DMS114 treated with DMSO at 0.1 percent for 48 hours (cell line): Measurements from ENCODE around the gene EPS15.
"Not testable (repeated sequence)": the region's sequence is repeated elsewhere in the genome, so short reads cannot be mapped to it uniquely, and the experiment has no call there.

ENCODE experiments used
- DNase-seq: peaks from one replicate; lab custom pipeline; 2025; ENCODE audit not compliant: unreplicated experiment; lab: John Stamatoyannopoulos, UW

Gene EPS15

DNA sequence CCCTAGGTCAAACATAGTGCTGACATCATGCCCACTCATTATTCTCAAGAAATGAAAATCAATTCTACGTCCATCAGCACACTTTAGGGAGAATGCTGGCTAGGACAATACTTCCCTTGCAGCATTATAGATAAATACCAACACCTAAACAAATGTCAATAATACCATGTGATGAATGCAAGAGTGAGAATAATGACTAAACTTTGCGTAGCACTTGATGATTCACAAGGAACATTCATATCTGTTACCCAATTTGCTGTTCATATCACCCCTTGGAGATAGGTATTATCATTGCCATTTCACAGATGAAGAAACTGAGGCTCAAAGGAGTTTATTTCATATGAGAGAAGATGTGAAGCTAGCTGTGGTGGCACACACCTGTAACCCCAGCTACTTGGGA, 24.8 kb upstream of the EPS15 start:
- DNase-seq = no peak

DNA sequence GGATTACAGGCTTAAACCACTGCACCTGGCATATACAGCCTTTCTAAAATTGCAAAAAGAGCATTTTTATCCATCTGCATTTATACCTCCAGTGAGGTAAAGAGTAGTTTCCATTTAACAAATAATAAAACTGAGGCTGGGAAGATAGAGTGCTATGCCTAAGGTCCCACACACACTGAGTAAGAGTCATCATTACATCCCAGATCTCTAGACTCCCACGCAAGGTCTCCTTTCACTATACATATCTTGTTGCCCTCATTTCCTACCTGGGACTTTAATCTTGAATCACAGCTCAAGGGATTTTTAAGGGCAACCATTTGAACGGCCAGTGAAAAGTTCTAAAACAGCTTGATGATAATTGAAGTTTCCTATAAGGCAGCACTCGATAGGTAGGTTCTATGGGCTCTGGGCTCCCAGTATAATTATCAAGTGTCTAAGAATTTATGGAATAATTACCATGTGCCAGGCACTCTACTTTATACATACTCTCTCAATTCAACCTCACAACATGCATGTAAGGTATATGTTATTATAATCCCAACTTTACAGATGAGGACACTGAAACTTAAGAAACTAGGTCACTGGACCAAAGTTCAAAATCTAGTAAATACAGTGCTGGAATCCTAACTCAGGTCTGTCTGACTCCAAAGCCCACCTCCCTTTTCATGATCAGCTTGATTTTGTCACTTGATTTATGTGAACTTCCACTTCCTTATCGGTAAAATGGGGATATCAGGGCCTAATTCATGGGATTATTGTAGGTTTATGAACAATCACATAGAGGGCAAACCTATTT, 23.3 kb upstream of the EPS15 start:
- DNase-seq = no peak

DNA sequence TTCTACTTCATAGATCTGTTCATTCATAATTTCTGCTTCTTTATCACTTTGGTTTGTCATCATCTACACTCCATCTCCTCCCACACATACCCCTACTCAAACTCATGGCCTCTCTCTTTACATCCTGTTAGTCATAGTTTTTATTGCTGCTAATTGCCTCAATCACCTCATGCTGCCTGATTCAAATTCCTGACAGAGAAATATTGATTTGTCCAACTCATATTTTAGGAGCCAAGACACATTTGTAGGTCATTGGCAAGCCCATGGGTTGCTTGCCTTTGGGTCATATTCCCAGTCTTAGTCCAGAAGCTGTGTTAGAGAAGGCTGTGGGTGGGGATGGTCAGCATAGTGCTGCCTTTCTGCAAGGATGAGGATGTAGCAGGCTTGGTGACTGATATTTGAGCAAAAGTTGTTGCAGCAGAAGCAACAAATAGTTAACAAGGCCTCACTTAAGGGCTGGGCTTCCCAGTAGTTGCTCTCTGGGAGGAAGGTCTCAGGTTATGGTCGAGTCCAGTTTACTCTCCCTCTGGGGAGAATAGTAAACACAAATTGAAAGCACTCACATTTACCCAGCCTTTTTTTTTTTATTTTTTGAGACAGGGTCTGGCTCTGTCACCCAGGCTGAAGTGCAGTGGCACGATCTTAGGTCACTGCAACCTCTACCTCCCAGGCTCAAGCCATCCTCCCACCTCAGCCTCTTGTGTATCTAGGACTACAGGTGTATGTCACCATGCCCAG, 22.4 kb upstream of the EPS15 start:
- no peak for DNase-seq

DNA sequence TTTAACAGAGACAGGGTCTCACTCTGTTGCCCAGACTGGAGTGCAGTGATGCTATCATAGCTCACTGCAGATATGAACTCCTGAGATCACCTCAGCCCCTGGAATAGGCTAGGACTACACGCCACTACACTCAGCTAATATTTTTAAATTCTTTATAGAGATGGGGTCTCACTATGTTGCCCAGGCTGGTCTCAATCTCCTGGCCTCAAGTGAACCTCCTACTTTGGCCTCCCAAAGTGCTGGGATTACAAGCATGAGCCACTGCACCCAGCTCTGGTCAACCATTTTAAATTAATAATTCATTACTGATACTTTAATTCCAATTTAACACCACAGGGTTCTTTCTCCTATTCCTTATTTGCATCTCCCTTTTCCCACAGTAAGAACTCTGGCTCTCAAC, 18.5 kb upstream of the EPS15 start:
- DNase-seq = no peak

DNA sequence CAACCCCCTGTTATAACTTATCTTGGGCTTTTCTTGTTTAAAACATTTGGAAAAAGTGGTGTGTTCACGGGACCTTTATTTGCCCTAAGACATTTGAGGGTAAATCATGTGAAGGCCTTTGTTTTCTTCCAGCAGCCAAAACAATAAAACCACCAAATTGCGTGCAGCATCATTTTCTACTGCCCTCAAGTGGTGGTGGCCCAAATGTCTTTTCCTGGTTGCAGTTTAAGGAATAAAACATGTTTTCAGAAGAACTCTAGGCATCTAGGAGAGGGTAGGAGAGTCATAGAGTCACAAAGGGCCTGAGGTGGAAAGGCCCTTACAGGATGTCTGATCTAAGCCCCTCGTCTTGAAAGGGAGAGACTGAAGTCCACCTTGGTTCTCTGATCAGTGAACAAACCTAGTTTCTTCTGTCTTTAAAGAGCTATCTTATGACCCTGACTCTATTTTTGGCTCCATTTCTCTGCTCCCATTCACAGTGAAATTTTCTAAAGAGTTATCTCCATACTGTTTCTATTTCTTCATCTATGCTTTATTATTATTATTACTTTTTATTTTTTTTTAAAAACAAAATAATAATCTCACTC, 16.0 kb upstream of the EPS15 start:
- DNase-seq = peak; percentile 63

DNA sequence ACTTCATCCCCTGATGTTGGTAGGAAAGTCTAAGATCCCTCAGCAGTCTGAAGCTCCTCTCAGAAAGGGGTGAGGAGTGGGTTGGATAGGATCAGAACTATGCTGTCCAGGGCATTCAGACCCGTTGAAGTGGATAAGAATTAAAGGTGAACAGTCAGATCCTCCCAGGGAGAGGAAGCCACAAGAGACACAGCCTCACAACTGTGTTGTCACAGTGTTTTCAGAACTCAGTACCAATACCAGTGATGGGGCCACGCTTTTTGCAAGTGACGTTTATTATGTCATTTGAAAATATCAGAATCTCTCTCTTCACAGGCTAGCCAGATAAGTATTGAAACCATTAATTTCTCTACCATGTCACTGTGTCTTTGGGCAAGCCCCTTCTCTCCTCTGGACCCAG, 15.4 kb upstream of the EPS15 start:
- no peak for DNase-seq

DNA sequence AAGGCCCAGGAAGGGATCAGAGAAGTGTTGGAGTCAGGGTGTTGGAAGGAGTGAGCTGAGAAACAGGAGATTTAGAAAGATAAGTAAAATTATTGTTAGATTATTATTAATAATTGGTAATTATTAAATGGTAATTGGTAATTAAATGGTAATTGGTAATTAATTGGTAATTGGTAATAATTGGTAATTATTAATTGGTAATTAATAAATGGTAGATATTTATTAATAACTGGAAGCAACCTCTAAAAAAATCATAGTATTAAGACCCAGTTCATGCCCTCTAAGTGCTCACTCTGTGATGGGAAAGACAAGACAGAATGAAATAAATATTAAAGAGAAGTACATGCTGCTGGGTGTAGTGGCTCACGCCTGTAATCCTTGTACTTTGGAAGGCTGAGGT, 13.8 kb upstream of the EPS15 start:
- no peak for DNase-seq

DNA sequence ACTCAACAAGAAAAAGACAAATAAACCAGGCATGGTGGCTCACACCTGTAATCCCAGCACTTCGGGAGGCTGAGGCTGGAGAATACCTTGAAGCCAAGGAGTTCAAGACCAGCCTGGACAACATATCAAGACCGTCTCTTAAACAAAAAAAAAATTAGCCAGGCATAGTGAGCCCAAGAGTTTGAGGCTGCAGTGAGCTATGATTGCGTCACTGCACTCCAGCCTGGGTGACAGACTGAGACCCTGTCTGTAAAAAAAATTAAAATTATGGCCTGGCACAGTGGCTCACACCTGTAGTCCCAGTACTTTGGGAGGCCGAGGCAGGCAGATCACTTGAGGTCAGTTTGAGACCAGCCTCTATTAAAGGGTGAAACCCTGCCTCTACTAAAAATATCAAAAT, 11.4 kb upstream of the EPS15 start:
- DNase-seq = not testable (repeated sequence)

DNA sequence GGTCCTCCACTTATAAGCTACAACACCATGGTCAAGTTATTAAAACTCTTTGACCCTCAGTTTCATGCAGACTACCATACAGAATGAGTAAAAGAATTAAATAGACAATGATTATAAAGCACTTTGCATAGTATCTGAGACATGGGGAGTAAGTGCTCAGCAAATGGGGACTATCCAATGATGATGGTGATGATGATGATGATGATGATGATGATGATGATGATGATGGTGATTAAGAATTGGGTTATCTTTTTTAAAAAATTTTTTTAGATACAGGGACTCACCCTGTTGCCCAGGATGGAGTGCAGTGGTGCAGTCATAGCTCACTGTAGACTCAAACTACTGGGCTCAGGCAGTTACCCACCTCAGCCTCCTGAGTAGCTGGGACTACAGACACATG, 8.1 kb upstream of the EPS15 start:
- no peak for DNase-seq

DNA sequence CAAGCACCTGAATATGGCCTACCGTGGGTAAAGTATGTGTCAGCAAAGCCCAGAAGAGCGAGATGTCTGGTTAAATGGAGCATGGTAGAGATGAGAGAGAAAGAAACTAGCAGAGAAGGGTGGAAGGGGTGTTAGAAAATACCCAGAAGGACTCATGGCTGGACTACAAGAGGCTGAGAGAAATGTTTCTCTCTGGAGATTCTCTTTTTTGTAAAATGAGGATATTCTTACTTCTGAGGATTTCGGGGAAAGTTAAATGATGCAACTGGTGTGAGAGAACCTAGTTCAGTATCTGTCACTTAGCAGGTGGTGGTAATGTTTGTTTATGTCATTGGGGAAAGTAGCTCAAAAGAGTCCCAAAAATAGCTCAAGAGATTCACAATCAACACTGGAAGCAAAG, 7.2 kb upstream of the EPS15 start:
- DNase-seq = no peak

DNA sequence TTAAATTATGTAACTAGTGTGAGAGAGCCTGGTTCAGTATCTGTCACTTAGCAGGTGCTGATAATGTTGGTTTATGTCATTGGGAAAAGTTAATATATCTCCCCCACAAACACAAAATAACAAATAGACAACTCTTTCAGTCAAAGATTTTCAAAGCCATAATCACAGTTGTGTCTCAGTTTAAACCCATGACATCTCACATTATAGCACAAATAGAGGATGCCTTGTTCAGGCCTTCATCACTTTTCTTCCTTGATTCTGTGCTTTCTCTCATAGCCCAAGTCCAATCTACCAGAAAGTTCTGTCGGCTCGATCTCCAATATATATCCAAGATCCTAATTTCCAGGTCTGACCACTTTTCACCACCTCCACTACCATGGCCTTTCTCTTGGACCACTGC, 6.2 kb upstream of the EPS15 start:
- no peak for DNase-seq

DNA sequence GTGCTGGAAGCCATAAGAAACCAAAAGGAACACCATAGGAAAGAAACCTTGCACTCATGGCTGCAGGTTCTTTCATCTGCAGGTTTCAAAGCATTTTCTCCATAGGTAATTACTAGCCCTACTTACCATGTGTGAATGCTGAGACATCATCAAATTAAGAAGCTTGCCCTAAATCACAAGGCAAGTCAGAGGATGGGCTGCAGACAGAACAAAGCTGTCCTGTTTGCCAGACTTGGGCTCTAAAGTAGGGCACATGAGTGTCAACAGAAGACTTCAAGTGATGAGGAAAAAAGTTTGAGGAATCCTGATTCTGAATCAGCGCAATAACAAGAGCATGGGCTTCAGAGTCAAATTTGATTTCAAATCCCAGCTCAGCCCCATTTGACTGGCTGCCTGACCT, 5.8 kb upstream of the EPS15 start:
- DNase-seq = no peak

DNA sequence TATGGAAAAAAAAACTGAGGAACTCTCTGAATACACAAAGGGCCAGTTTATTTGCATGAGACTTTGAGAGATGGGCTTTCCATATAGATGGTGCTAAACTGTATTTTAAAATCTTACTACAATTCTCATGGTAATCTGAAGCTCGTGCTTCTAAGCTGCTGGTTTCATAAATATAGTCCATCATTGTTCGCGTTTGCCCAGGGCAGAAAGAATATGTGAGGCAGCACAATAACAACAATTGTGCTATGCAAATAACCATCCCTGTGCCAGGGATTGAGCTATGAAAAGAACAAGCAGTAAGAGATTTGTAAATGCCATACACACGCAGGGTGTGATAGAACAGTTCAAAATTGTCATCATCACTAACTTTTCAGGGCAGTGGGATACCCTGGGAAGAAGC, 4.9 kb upstream of the EPS15 start:
- DNase-seq = no peak

DNA sequence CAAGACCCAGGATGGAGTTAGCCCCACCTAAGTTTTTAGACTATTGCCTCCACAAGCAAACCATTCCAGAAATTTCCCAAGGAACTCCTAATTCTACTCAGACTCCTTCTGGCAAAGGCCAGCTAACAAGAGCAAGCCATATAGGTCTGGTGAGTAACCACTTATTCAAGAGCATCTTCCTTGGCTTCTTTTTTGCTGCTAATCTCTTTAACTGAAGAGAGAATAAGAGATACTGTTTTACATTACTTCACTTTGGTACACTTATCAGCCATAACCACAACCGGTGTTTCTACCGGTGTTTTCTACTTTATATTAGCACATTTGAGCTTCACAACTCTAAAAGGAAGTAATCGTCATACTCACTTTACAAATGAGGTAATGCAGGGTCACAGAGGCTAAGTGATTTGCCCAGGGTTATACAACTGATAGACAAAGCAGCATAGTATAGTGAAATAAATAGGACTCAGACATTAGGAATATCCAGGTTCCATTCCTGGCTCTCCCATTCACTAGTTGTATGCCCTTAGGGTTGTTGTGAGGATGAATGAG, 1.7 kb upstream of the EPS15 start:
- no peak for DNase-seq

DNA sequence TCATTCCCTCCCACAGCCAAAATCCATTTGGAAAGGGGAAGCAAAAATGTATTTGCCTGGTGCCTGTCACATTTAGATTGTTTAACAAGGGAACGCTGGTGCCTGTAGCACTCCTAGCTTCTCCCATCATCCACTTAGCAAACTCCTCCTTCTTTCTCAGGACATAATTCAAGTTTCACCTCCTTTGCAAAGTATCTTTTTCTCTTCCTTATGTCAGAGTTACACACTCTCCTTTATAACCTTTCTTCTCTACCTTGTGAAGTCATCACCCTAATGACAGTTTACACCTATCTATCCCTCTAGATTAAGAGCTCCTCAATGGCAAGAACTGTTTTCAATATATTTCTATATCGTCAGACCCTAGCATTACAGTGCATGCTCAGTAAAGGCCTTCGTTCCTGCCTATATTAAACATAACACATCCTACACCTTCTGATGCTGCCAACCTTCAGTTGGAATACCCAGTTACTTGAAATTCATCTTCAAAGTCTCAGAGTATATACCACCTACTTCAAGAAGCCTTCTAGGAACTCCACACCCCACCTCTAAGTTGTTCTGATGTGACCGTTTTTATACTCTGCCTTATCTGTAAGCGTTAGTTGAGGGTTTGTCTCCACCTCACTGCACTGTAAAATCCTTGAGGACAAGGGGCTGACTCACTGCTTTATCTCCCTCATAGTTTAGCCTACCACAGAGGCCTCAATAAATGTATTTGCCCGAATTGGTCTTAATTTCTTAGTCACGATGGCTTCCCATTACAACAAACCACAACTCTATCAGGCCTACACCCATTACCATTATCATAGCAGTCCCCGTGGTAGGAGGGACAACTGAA, 1.0 kb upstream of the EPS15 start:
- DNase-seq = no peak

DNA sequence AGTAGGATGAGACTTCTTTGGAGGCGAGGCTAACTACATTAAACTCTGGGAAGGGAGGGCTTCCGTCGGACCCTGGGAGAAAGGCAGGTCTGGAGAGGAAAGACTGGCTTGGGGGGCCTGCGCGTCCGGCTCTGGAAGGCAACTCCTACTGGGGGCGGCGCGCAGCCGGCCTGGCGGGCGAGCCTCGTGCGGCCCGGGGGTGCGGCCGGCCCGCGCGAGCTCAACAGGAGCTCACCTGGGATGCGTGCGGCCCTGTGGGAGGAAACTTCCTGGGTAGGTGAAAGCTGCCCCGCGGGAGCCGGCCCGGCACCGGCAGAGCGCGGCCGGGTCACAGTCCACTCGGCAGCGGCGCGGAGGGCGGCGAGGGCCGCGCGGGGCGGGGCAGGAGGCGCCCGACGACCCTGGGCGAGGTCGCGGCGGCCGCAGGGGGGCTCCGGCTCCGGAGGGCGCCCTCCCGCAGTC, 449 bp downstream of the EPS15 start:
- no peak for DNase-seq

DNA sequence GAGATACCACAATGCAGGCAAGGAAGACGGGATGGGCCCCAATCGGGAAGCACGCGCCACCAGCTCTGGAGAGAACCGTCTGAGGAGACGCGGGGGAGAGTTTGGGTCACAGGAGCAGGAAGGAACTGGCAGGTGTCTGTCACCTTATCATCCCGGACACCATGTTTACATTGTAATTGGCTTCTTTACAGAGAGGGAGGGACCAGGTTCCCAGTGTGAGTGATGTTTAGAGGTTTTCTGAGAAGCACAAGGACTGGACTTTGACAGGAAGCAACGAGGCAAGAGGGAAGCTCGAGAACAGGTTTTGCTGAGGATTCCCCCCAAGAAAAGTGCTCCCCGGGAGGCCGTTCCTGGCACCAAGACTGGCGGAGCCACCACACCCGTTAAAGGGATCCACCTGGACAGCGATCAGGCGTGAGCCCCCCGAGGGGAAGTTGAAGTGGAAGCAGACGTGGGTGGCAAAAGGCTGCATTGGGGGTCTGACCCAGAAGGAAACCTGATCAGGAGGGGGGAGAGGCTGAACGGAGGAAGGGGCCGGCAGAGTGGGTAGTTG, 957 bp downstream of the EPS15 start:
- DNase-seq = peak; percentile 59

DNA sequence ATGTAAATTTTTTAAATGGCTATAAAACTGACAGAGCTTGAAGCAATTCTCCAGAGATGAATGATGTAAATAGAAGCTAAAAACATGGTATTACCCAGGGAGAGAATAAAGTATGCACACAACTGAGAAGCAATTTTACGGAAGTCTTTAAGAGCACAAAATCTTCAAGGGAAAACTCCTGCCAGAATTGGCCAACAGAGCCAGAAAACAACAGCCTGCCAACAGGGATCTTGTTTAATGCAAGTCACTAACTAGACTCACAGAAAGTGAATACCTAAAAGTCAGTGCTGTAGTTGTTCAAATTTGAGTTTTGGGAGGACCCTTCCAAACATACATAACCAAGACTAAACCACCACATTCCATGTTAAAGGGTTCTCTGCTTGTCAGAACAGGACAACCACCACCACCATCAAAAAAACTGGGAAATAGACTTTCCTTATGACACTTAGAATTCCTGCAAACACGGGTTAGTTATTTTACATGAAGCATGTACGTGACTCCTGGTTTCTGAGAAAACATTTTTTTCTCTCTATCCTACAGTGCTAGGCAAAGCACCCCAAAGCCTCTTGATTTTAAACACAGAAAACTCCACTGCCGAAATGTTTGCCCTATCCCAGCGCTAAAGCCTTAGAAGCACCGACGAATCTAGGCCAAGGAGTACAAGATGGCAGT, 1.6 kb downstream of the EPS15 start:
- DNase-seq = no peak

DNA sequence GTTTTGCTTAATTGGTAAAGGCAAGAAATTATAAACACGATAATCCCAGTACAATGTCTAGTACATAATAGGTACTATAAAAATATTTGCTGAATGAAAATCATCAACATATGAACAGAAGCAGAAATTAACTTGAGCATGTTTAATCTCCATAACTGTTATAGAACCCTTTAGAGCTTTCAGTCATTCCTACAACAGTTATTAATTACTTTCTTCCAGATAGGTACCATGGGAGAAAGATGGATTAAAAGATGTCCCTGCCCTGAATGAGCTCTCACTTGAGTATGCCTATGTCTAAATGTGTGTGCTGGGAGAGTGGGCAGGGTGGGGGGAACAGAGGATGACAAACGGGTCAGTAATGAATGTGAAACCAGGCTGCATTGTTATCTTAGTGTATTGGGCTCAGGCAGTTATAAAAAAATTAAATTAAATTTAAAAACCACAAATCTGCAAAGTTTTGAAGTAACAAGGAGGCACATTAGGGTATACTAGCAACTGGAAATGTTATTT, 2.4 kb downstream of the EPS15 start:
- DNase-seq = no peak
